HEK293 (cell line): ENCODE results near the gene DMD.

Experiments used
- CTCF ChIA-PET: fragments of 350-600 bp; formaldehyde crosslinking; extraction: SDS; loops from one replicate; lab custom pipeline; 2021; ENCODE audit warnings: antibody characterized with exemption; lab: Yijun Ruan, JAX
- POLR2A ChIA-PET: fragments of 300-600 bp; formaldehyde crosslinking; extraction: SDS; loops from one replicate; lab custom pipeline; 2020; ENCODE audit warnings: antibody characterized with exemption, inconsistent platforms; lab: Yijun Ruan, JAX
- H3K27ac ChIP-seq: fragments of 200-500 bp; sonication (Bioruptor generic); 2 replicates; pipeline ENCODE4 v1.5.1; 2014; ENCODE audit warnings: low read depth, low read length, control low read depth, inconsistent platforms; ENCODE audit errors: extremely low read depth
- H3K36me3 ChIP-seq, 2 experiments: fragments of 200-500 bp in 1 of 2; sonication (Bioruptor generic) in 1 of 2; 1 replicate in 1 of 2; 2 replicates in 1 of 2; pipeline ENCODE4 v1.5.1; 2014 to 2017; ENCODE audit warnings: inconsistent platforms in 2 of 2, low read length in 2 of 2; ENCODE audit not compliant: control insufficient read depth in 2 of 2, insufficient read depth in 1 of 2
- H3K4me1 ChIP-seq: fragments of 200-500 bp; sonication (Bioruptor generic); 2 replicates; pipeline ENCODE4 v1.5.1; 2014; ENCODE audit warnings: mild to moderate bottlenecking, low read length, inconsistent platforms; ENCODE audit not compliant: control insufficient read depth, insufficient read depth
- H3K4me3 ChIP-seq: 2 replicates; pipeline ENCODE4 v1.5.1; 2011; ENCODE audit warnings: low read depth, mild to moderate bottlenecking, control low read depth, low read length, moderate library complexity
- H3K9me3 ChIP-seq: fragments of 200-500 bp; sonication (Bioruptor generic); 2 replicates; pipeline ENCODE4 v1.5.1; 2014; ENCODE audit warnings: low read depth, low read length, inconsistent platforms; ENCODE audit not compliant: control insufficient read depth, insufficient read depth
- AEBP2 ChIP-seq: fragments of 450-650 bp; formaldehyde crosslinking; IDR thresholded peaks from 2 replicates; pipeline ENCODE4 v1.5.1; 2016; ENCODE audit warnings: missing biosample characterization, missing genetic modification characterization, borderline replicate concordance
- HOXD13 ChIP-seq: sonication (generic); formaldehyde crosslinking; IDR thresholded peaks from 2 replicates; pipeline ENCODE4 v1.8.0; 2022; ENCODE audit warnings: missing genetic modification reagents, borderline replicate concordance
- OSR2 ChIP-seq: fragments of 450-650 bp; formaldehyde crosslinking; IDR thresholded peaks from 2 replicates; pipeline ENCODE4 v1.5.1; 2016; ENCODE audit warnings: missing biosample characterization, missing genetic modification characterization
- PRDM6 ChIP-seq: fragments of 450-650 bp; formaldehyde crosslinking; IDR thresholded peaks from 2 replicates; pipeline ENCODE4 v1.5.1; 2017; ENCODE audit warnings: missing biosample characterization, missing genetic modification characterization
- REST ChIP-seq: fragments of 450-650 bp; formaldehyde crosslinking; IDR thresholded peaks from 2 replicates; pipeline ENCODE4 v1.5.1; 2016; ENCODE audit warnings: missing biosample characterization, missing genetic modification characterization
- SP2 ChIP-seq: fragments of 450-650 bp; formaldehyde crosslinking; IDR thresholded peaks from 2 replicates; pipeline ENCODE4 v1.5.1; 2016; ENCODE audit warnings: missing biosample characterization, missing genetic modification characterization
- ZBTB20 ChIP-seq: fragments of 450-650 bp; formaldehyde crosslinking; IDR thresholded peaks from 2 replicates; pipeline ENCODE4 v1.5.1; 2016; ENCODE audit warnings: missing biosample characterization, missing genetic modification characterization
- ZBTB44 ChIP-seq: fragments of 450-650 bp; IDR thresholded peaks from 2 replicates; pipeline ENCODE4 v1.5.1; 2018; ENCODE audit warnings: missing biosample characterization, mild to moderate bottlenecking, missing genetic modification characterization
- ZBTB49 ChIP-seq: fragments of 450-650 bp; formaldehyde crosslinking; IDR thresholded peaks from 2 replicates; pipeline ENCODE4 v1.5.1; 2016; ENCODE audit warnings: missing biosample characterization, missing genetic modification characterization, low read depth
- ZBTB8A ChIP-seq: fragments of 450-650 bp; formaldehyde crosslinking; IDR thresholded peaks from 2 replicates; pipeline ENCODE4 v1.5.1; 2016; ENCODE audit warnings: missing biosample characterization, missing genetic modification characterization
- ZNF18 ChIP-seq: fragments of 450-650 bp; formaldehyde crosslinking; IDR thresholded peaks from 2 replicates; pipeline ENCODE4 v1.5.1; 2016; ENCODE audit warnings: missing biosample characterization, missing genetic modification characterization
- ZNF449 ChIP-seq: fragments of 450-650 bp; formaldehyde crosslinking; IDR thresholded peaks from 2 replicates; pipeline ENCODE4 v1.5.1; 2017; ENCODE audit warnings: missing biosample characterization, mild to moderate bottlenecking, missing genetic modification characterization, moderate library complexity
- ZNF488 ChIP-seq: fragments of 450-650 bp; formaldehyde crosslinking; IDR thresholded peaks from 2 replicates; pipeline ENCODE4 v1.5.1; 2016; ENCODE audit warnings: missing biosample characterization, missing genetic modification characterization
- ZNF530 ChIP-seq: fragments of 450-650 bp; formaldehyde crosslinking; IDR thresholded peaks from 2 replicates; pipeline ENCODE4 v1.5.1; 2016; ENCODE audit warnings: low read depth, missing biosample characterization, missing genetic modification characterization

The DMD gene

GRCh38 chrX:32448320-32448719, 763.0 kb downstream of the DMD start:
- POLR2A ChIA-PET: no interaction called here
- no peaks in the 10 kb centered on the region for H3K4me1 ChIP-seq
- no peaks in the 10 kb centered on the region for H3K36me3 ChIP-seq
- CTCF ChIA-PET: interaction anchor here (1.2 kb wide), 1 partner anchor 12 kb away, joined by 3 read pairs; no protein-coding TSS in a partner anchor
- no peaks in the 10 kb centered on the region for H3K9me3 ChIP-seq
- no peak overlapping the region for H3K4me3 ChIP-seq
- no peak for TF ChIP-seq REST (tag by site-specific recombination)
- H3K27ac ChIP-seq: no peak overlapping the region

- H3K4me3 ChIP-seq: no peak overlapping the region
- POLR2A ChIA-PET: no interaction called here
- no peaks in the 10 kb centered on the region for H3K9me3 ChIP-seq
- CTCF ChIA-PET: interaction anchor here (1.2 kb wide), 1 partner anchor 11 kb away, joined by 3 read pairs; no protein-coding TSS in a partner anchor
- H3K36me3 ChIP-seq: no peaks in the 10 kb centered on the region
- no peak overlapping the region for H3K27ac ChIP-seq
- TF ChIP-seq PRDM6 (tag by site-specific recombination) (no peak), AEBP2 (no peak), ZBTB49 (tag by site-specific recombination) (no peak), ZBTB20 (no peak), ZNF449 (tag by site-specific recombination) (no peak), SP2 (tag by site-specific recombination) (no peak), ZBTB44 (tag by site-specific recombination) (no peak), ZNF530 (tag by site-specific recombination) (no peak), ZNF18 (tag by site-specific recombination) (no peak), HOXD13 (CRISPR knock-in tag) (no peak), ZNF488 (no peak), OSR2 (tag by site-specific recombination) (no peak), ZBTB8A (tag by site-specific recombination) (no peak)
- no peaks in the 10 kb centered on the region for H3K4me1 ChIP-seq
These were observed 763.7 kb downstream of the DMD start for GRCh38 chrX:32447640-32448039.
